ENCODE measurements around the gene LHX4.

The LHX4 gene

GRCh38 chr1:180248176-180248575, 18.1 kb downstream of the LHX4 start:
- TF ChIP-seq CTCF (IDR thresholded peaks at IDR 0.05; ENCODE audit: control insufficient read depth, extremely low read depth, insufficient read depth) = no peak
- no peak for DNase-seq (ENCODE audit: low read depth)
- H3K4me3 ChIP-seq (ENCODE audit: low read depth, low read length) = no peak overlapping the region

DNA sequence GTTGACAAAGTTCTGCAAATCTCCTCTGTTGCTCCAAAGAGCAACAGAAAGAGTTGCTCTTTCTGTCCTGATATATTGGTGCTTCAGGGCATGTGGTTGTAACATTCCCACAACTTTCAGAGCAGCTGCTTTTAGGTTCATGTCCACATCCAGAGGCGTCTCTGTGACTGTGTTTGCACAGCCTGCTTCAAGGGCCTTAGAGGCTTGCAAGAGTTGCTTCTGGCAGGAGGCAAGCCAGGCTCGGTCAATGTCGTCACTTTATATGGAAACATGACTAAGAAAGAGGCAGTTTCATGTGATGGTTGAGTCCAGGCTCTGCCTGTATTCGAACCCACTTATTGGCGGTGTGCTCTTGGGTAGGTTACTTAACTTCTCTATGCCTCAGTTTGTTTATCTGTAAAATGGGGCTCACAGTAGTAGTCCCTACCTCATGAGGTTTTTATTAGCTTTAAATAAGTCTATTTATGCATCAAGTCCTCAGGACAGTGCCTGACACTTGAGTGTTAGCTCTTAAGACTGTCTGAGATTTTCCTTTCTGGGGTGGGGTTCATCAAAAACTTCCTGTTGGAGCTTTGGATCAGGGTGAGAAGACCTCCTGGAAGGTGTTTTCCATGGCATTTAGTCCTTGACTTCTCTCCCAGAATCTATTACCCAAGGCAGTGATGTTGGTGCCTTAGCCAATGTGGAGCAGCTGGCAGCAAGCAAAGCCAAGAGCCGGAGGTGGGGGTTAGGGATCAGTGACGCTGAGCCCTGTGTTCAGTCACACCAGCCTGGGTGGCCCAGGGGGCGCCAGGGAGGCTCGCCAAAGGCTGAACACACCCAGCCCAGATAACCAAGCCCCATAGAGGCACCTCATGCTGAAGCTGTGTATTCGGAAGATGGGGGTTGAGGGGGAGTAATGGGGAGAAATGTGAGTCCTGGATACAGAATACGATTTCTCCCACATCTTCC, 18.9 kb downstream of the LHX4 start:
- TF ChIP-seq CTCF (IDR thresholded peaks at IDR 0.05; ENCODE audit: control insufficient read depth, extremely low read depth, insufficient read depth) = no peak
- no peak for DNase-seq (ENCODE audit: low read depth)
- no peak overlapping the region for H3K4me3 ChIP-seq (ENCODE audit: low read depth, low read length)

- no peak overlapping the region for H3K4me3 ChIP-seq (ENCODE audit: low read depth, low read length)
- no peak for TF ChIP-seq CTCF (IDR thresholded peaks at IDR 0.05; ENCODE audit: control insufficient read depth, extremely low read depth, insufficient read depth)
- no peak for DNase-seq (ENCODE audit: low read depth)
These were observed 19.8 kb downstream of the LHX4 start for GRCh38 chr1:180249725-180250498.

DNA sequence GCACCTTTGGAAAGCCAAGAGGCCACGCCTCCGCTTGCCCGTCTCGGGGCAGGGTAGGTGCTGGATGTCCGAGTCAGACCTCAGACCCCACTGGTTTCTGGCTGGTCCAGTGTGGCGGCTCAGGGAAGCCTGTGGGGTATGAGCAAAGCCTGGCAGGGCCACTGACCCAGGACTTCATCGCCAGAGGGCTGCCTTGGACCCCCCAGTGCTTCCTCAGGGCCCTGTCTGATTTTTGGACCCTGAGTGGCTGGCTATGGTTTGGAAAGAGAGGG, 20.4 kb downstream of the LHX4 start:
- DNase-seq (ENCODE audit: low read depth) = no peak
- no peak overlapping the region for H3K4me3 ChIP-seq (ENCODE audit: low read depth, low read length)
- no peak for TF ChIP-seq CTCF (IDR thresholded peaks at IDR 0.05; ENCODE audit: control insufficient read depth, extremely low read depth, insufficient read depth)

DNA sequence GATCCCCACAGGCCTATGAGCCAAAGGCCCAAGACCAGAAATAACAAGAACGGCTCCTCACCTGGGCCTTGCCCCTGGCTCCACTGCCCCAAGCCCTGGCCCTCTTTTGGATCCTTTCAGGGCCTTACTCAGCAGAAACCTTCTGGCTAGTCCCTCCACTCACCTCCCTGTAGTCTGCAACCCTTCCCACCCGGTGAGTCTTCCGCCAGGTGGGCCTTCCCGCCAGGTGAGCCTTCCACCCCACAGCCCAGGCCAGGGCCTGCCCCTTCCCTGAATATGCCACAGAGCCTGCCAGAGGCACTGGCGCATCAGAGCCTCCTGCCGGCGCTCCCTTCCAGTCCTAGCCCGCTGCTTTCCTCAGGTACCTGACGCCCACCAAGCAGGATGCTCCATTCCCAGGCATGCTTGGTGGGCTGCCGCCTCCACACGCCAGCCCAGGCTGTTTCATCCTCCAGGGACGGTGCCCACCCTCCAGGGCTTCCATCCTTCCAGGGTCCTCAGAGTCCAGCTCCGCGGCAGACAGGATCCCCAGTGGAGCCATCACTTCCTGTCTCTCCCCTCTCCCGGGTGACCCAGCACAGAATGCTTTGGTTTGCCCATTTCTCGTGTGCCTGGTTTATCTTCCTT, 20.9 kb downstream of the LHX4 start:
- DNase-seq (ENCODE audit: low read depth) = no peak
- H3K4me3 ChIP-seq (ENCODE audit: low read depth, low read length) = no peak overlapping the region
- no peak for TF ChIP-seq CTCF (IDR thresholded peaks at IDR 0.05; ENCODE audit: control insufficient read depth, extremely low read depth, insufficient read depth)

- TF ChIP-seq CTCF (IDR thresholded peaks at IDR 0.05; ENCODE audit: control insufficient read depth, extremely low read depth, insufficient read depth) = no peak
- H3K4me3 ChIP-seq (ENCODE audit: low read depth, low read length) = no peak overlapping the region
- DNase-seq (ENCODE audit: low read depth) = no peak
These were observed 21.7 kb downstream of the LHX4 start for GRCh38 chr1:180251526-180252305.

Measured in LNCaP clone FGC (cell line).